COLO668 (cell line): ENCODE measurements around the gene NRBF2.
"Not testable (repeated sequence)": the region's sequence is repeated elsewhere in the genome, so short reads cannot be mapped to it uniquely, and the experiment has no call there.

Experiments
- DNase-seq: peaks from one replicate; lab custom pipeline; 2025; ENCODE audit not compliant: unreplicated experiment; lab: John Stamatoyannopoulos, UW

Gene NRBF2

DNA sequence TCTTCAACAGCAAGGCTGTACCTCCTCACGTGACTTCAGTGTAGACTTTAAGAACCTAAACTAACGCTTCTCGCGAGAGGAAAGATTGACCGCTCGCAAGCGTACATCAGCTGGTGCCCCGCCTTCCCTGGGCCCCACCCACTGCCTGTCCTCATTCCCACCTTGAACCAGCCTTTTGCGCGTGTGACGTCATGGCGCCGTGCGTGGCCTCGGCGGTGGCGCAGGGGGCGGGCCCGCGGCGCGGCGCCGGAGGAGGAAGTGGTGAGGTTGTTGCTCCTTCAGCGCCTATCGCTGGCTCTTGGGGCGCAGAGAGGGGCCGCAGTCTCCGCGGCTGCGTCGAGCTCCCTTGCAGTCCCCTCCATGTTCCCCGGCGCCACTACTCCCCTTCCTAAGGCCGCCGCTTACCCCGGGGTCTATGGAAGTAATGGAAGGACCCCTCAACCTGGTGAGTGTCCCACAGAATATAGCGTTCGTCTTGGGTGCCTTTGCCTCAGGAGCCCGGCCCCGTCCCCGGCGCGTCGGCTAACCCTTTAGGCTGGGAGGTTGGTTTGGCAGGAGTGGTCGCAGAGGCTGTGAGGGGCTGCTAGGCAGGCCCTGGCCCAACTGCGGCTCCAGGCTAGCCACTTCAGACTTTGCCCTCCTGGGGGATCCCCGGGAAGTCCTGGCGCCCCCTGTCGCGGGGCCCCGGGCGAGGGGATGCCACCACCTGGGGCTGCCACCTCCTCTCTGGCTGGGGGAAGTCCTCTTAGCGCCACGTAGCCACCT, at the start of gene NRBF2:
TSS of gene NRBF2 (plus strand) at position 273 of the 765 bp plus-strand sequence. CDS start at position 416, 143 bp downstream.
- DNase-seq, result peak; percentile 93

DNA sequence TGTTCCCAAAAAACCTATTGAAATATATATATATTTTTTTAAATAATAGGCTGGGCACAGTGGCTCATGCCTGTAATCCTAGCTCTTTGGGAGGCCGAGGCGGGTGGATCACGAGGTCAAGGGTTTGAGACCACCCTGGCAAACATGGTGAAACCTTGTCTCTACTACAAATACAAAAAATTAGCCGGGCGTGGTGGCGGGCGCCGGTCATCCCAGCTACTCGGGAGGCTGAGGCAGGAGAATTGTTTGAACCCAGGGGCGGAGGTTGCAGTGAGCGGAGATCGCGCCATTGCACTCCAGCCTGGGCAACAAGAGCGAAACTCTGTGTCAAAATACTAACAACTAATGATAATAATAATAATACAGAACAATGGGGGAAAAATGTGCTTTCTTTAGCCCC, 49.7 kb upstream of the NRBF2 start:
- not testable (repeated sequence) for DNase-seq

DNA sequence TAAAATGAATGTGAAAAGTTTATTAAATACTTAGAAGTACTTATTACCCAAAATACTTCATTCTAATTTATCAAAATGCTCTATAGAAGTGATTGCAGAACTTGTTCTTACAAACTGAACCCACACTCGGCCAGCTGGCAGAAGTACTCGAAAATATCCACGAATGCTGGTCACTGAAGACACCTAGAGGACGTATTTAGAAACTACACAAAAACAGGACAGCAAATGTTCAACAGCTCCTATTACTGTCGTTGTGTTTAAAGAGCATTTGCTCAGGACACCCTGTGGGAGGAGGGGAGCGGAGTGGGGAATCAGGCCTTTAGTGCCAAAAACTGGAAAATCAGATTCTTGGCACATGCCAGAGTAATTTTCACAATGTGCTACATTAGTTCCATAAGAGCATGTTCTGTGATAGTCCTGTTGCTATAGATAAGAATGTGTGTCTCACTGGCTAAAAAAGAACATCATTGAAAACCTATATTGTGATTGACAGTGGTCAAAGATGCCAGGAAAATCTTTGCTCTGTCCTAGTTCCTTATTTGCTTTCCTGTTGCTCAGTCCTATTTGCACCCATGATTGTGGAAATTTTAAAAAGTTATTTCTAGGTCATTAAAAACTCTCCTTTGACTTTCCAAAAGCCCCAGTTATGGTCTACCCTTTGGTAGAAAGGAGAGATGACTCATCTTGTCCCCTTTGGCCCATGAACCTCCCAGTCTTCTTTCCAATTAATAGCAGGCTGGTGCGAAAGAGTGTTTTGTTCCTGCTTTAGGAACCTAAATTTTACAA, 49.0 kb upstream of the NRBF2 start:
- peak; percentile 2 for DNase-seq

DNA sequence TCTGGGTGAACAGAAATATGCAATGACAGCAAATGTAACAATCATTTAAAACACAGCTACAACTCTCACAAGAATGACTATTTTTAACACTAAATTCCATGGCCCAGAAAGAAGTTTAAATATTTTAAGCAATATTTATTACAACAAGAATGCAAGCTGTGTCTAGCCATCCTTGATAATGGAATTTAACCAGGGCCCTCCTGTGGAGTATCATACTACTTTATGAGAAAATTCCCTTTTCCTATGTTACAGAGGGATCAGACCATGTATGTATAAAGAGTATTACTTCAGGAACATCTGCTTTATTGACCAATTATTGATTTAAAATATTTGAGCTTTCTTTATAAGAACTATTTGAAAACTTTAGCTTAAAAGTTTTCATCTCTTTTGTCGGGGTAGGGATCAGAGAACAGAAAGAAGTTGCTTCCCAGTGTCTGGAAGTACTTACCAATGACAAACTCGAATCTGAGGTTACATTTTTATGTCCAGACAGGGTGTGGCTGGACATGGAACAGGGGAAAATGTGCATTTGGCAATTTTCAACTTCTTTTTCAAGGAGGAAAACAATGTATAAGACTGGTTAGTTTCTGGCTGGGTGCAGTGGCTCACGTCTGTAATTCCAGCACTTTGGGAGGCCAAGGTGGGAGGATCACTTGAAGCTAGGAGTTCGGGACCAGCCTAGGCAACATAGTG, 48.3 kb upstream of the NRBF2 start:
- DNase-seq, result no peak

DNA sequence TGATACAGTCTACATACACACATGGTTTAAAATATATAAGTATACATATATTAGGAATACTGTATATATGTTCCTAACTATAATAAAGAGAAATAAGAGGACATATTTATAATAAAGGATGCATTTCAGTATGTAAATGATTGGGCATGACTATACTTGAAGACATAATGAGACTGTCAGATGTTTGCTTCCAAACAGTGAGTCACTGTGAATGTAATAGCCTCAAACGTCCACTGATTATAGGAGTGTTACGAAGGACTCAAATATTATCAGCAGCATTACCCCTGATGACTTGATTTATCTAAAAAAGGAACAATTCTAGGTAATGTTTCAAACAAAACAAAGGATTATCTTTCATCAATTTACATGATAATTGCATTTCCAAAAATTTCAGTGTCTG, 39.9 kb upstream of the NRBF2 start:
- no peak for DNase-seq

DNA sequence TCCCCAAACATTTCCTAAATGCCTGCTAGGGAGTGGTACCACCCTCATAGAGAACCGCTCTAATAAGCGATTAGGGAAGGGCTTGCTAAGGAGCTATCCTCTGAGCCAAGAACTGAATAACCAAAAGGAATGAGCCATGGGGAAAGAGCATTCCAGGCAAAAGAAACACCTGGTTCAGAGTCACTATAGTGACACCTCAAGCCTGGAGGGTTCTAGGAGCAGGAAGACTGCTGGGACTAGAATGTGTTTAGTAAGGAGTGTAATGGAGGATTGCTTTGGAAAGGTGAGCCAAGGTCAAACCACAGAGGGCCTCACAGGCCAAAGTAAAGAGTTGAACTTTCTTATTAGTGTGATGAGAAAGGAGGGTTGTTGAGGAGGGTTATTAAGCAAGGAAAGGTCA, 38.7 kb upstream of the NRBF2 start:
- DNase-seq, result no peak

DNA sequence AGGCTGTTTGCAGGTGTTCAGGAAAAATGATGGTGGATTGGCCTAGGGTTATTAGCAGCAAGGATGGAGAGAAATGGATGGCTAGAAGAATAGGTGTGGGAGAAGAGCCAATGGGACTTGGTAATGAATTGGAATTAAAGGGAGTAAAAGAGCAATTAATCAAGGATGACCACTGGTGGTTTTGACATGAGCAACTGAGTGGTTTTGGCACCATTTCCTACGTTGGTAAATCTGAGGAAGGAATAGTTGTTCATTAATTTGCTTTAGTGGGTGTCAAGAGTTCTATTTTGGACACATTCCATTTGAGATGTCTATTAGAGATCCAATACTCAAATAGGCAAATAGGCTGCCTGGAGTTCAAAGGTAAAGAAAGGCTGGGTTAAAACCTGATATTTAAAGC, 38.2 kb upstream of the NRBF2 start:
- no peak for DNase-seq

DNA sequence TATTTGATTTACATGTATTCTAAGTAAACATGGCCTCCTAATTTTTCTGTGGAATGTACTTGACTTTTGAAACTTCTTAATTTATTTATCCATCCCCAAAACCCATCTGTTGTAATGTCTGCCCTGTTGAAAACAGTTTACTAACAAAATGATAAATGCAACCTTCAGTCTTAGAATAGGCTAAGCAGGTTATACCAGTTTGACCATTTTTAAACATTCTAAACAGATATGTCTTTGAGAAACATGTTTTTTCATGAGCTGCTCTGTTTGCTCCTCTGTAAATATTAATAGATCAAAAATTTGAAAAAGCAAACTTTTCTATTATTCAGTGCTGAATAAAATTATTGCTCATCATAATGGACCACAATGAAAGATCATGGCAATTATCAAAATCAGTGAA, 33.4 kb upstream of the NRBF2 start:
- no peak for DNase-seq

DNA sequence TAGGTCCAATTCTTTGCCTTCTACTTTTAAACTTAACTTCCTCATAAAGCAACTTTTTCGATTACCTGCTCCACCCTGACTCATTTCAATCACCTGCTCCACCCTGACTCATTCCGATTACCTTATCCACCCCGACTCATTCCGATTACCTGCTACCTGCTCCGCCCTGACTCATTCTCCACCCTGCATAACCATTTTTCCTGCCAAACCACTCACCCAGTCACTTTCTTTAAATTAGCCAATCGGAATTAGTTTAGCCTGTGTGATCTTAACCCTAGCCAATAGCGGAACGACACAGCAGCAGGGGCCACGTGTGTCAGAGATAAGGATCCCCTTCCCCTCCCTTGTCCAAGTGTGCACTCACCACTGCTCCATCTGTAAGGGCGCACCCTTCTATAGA, 32.0 kb upstream of the NRBF2 start:
- not testable (repeated sequence) for DNase-seq

DNA sequence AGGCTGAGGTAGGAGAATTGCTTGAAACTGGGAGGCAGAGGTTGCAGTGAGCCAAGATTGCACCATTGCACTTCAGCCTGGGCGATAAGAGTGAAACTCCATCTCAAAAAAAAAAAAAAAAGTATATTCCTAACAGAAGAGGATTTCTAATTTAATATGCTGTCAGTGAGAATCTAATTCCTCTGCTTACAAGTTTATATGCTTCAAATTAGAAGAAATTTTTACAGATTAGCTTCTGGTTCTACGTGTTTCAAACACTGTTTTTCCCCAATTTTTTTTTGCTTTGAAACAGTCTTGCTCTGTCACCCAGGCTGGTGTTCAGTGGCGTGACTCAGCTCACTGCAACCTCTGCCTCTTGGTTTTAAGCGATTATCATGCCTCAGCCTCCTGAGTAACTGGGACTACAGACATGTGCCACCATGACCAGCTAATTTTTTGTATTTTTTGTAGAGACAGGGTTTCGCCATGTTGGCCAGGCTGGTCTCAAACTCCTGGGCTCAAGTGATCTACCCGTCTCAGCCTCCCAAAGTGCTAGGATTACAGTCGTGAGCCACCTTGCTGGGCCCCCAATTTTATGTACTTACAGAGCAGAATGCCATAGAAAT, 30.7 kb upstream of the NRBF2 start:
- DNase-seq, result not testable (repeated sequence)

DNA sequence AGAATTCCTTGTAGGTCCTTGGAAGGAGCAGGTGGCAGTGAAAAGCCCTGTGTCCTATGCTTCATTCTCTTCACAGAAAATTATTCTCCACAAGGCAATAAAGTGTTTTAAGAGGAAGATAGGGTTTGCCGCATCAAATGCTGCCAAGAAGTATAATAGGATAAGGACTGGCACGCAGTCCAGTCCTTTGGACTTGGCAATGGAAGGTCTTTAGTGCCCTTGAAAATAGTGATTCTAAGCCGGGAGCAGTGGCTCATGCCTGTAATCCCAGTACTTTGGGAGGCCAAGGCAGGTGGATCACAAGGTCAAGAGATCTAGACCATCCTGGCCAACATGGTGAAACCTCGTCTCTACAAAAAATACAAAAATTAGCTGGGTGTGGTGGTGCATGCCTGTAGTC, 29.9 kb upstream of the NRBF2 start:
- DNase-seq, result not testable (repeated sequence)

DNA sequence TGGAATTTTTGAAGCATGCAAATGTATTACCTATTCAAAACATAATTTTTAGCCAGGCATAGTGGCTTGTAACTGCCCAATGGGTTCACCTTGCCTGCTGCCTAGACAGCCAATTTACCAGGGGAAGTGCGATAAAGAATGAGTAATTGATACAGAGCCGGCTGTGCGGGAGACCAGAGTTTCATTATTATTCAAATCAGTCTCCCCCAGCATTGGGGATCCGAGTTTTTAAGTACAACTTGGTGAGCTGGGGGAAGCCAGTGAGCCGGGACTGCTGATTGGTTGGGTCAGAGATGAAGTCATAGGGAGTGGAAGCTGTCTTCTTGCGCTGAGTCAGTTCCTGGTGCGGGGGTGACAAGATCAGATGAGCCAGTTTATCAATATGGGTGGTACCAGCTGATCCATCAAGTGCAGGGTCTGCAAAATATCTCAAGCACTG, 29.1 kb upstream of the NRBF2 start:
- no peak for DNase-seq

DNA sequence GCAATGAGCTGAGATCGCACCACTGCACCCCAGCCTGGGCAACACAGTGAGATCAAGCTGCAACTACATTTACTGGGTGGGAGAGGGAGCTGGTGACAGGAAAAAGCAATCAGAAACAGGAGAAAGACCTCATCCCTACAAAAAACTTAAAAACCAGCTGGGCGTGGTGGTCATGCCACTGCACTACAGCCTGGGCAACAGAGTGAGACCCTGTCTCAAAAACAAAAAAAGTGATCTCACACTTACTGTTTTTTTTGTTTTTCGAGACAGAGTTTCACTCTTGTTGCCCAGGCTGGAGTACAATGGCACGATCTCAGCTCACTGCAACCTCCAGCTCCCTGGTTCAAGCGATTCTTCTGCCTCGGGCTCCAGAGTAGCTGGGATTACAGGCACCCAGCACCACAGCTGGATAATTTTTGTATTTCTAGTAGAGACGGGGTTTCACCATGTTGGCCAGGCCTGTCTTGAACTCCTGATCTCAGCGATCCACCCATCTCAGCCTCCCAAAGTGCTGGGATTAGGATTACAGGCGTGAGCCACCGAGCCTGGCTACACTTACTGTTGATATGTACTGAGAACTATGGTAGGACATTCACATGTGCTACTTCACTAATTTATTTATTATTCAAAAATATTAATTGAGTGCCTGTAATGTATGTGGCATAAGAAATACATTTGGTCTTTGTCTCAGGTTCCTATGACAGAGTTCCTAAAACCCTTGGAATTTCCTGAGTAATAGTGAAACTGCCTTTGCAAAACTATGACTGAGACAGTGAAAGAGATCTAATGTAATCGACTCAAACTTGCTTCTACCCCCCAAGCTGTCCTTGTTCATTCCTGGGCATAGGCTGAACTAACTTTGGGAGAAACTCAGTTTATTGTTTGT, 27.7 kb upstream of the NRBF2 start:
- no peak for DNase-seq

DNA sequence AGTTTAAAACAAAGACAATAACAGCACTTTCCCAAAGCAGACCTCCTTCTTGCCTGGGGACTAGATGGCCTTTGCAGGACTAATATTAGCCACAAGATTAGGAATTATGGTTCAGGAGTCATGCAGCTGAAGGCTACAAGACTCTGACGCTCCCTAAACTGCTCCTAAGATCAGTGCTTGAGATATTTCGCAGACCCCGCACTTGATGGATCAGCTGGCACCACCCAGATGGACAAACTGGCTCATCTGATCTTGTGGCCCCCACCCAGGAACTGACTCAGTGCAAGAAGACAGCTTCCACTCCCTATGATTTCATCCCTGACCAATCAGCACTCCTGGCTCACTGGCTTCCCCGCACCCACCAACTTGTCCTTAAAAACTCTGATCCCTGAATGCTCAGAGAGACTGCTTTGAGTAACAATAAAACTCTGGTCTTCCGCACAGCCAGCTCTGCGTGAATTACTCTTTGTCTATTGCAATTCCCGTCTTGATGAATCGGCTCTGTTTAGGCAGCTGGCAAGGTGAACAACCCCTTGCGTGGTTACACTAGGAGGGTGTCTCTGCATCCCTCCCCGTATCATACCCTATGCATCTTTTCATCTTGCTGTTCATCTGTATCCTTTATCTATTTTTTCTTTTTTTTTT, 26.9 kb upstream of the NRBF2 start:
- no peak for DNase-seq

DNA sequence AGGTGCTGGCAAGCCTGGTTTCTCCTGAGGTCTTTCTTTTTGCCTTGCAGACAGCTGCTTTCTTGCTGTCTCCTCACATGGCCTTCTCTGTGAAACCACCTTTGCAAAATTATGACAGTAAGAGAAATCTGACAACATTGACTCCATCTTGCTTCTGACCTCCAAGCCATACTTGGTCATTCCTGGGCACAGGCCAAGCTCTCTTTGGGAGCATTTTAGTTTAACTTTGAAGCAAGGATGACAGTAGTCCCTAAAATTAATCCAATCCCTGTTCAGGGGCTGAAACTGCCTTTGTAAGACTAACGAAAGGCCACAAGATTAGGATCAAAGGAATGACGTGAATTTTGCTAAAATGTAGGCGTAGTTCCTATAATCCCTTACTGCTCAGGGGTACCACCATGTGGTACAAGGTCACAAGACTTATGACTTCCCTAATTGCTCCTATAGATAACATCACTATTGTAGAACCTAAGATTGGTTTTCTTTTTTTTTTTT, 25.1 kb upstream of the NRBF2 start:
- no peak for DNase-seq

DNA sequence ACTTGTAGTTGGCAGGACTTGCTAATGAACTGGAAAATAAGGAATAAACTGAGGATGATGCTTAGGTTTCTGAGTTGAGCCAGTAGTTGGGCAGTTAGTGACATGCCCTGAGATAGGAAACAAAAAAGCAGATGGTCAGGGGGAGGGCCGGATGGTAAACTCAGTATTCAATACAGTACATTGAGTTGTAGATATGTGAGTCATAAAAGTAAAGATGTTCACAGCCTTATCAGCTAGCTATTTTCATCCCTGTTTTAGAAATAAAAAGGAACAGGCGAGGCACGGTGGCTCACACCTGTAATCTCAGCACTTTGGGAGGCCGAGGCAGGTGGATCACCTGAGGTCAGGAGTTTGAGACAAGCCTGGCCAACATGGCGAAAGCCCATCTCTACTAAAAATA, 22.2 kb upstream of the NRBF2 start:
- DNase-seq, result no peak

DNA sequence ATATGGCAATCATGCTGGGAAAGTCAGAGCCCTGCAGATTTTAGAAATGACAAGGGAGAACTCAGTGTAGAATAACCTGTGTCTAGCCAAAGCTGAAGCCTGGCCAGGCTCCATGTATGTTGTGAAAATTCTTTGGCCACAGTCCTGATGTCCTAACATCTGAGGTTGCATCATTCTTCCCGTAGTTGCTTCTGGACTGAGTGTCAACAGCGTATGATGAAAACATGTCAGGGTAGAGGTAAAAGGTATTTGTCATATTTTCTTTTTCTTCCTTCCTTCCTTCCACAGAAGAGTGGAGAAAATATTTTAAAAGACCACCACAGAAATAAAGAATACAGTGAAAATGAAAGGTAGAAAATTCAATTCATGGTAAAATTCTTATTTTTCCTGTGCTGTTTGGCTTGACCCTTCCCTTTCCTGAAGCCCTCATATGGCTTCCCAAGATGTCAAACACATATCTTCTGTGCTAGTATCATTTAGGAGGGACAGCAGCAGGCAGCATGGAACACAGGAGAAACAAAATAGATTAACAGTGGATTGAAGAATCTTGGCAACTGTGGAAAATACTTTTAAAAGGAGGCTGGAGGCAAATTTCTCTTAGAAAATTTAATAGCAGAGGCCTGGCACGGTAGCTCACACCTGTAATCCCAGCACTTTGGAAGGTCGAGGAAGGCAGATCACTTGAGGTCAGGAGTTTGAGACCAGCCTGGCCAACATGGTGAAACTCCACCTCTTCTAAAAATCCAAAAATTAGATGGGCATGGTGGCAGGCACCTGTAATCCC, 18.9 kb upstream of the NRBF2 start:
- DNase-seq, result no peak

DNA sequence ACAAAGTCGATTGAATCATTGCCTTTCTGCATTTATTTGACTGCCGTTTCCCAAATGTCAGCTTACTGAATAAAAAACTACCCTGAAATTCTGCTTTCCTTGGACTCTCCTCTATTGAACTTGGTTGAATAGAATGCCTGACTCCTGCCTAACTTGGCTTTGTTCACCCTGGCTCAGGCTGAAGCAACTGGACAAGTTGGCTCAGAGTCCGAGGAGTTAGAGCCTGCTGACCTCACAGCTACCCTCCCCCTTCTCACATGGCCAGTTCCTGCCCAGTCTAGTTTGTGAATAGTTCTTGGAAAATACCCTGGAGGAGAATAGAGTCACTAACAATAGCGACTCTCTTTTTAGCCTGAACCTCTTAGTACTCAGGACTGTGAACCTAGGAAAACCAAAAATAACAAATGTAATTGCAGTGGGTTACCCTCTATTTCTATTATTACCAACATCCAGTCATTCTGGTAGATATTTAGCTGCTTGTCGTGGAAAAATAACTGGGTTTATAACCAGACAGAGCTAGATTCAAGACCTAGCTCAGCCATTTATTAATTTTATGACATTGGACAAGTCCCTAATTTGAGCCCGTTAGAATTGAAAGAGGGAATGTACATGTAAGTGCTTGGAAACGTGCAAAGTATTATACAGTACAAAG, 17.3 kb upstream of the NRBF2 start:
- no peak for DNase-seq
